Testis (tissue), 2 donors: Measurements from ENCODE around the gene REEP2.

ENCODE experiments used
- CTCF ChIP-seq, 3 experiments: fragments of 450-650 bp in 2 of 3; fragments of 200-600 bp in 1 of 3; sonication (generic) in 1 of 3; IDR thresholded peaks; one replicate each; pipeline ENCODE4 v1.5.1; 2016 to 2019; ENCODE audit warnings: antibody characterized with exemption in 3 of 3, mild to moderate bottlenecking in 2 of 3, moderate library complexity in 1 of 3
- POLR2A ChIP-seq: fragments of 450-650 bp; IDR thresholded peaks from one replicate; pipeline ENCODE4 v1.6.1; 2017; ENCODE audit warnings: antibody characterized with exemption, mild to moderate bottlenecking, moderate library complexity

DNA sequence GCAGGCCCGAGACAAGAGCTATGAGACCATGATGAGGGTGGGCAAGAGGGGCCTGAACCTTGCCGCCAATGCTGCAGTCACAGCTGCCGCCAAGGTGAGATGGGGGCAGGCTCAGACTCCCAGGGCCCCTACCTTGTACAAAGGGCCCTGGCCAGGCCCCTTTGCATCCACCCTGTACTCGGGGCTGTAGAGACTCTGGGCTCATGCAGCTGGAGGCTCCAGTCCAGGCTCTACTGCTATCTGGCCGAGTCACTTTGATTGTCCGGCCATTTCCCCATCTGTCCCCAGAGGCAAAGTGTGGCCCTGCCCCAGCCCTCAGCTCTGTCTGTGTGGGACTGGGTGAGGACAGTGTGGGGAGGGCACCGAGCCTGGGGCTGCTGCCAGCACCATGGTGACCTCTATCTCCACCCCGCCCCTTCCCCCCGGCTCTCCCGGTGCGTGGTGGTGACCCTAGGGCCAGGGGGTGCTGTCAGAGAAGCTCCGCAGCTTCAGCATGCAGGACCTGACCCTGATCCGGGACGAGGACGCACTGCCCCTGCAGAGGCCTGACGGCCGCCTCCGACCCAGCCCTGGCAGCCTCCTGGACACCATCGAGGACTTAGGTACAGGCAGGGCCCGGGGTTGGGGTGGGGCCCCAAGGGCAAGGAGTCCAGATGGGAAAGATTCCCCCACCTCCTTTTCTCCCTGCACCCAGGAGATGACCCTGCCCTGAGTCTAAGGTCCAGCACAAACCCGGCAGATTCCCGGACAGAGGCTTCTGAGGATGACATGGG lies 6.1 kb downstream of the REEP2 start:
- TF ChIP-seq CTCF (IDR thresholded peaks at IDR 0.05) (no peak), POLR2A (no peak)
